Mesothelial cell of epicardium (in vitro differentiated cells): ENCODE measurements around the gene COPS4. TPM values are rescaled to one million over a fixed set of nuclear protein-coding genes. Genes with fewer than 3 reads are reported as not detected.

Experiments used
- DNase-seq, 2 experiments: peaks; one replicate each; pipeline ENCODE4 v3.0.0; 2021; ENCODE audit warnings: low spot score in 2 of 2; ENCODE audit not compliant: unreplicated experiment in 2 of 2
- H3K27ac Mint-ChIP-seq: 2 replicates; pipeline ENCODE4 v1.8.0; 2021; ENCODE audit warnings: mixed read lengths
- H3K27me3 Mint-ChIP-seq: 2 replicates; pipeline ENCODE4 v1.8.0; 2021; ENCODE audit warnings: low read depth, mixed read lengths
- H3K36me3 Mint-ChIP-seq: 2 replicates; pipeline ENCODE4 v1.8.0; 2021; ENCODE audit warnings: mixed read lengths
- H3K4me1 Mint-ChIP-seq: 2 replicates; pipeline ENCODE4 v1.8.0; 2021; ENCODE audit warnings: mixed read lengths
- H3K4me3 Mint-ChIP-seq: 2 replicates; pipeline ENCODE4 v1.8.0; 2021; ENCODE audit warnings: mild to moderate bottlenecking, moderate library complexity, mixed read lengths
- H3K9me3 Mint-ChIP-seq: 2 replicates; pipeline ENCODE4 v1.8.0; 2021; ENCODE audit warnings: mixed read lengths
- total RNA-seq: library from RNA; stranded (reverse); gene quantifications from 3 replicates; pipeline ENCODE4 v1.2.1, GENCODE V29; 2021
- TF ChIP-seq, protein P1 (sequence below): fragments of 200-600 bp; sonication (generic); IDR thresholded peaks from one replicate; pipeline ENCODE4 v1.5.0; 2021; ENCODE audit warnings: antibody characterized with exemption; ENCODE audit not compliant: unreplicated experiment

The COPS4 gene
- total RNA-seq, 1 donor from 2014 or later, result 39.6 TPM

DNA sequence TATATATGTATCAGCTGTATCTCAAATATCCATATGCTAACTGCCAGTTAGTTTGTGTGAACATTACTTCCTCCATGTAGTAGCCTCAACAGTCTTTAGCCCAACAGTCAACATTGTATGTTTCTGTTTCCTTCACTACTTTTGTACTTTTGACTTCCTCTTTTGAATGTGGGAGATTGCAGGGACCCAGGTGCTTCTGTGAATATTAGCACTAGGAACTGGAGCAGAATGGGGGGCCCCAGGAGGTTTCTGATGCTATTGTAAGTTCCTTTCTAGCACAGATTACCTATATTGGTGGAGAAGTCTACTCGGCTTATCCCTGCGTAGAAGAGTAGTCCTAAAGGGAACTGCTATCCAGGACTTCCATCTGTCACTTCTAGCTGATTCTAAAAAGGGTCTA lies 77.2 kb downstream of the COPS4 start:
- Mint-ChIP-seq H3K4me1 (peaks cover 11% of the 10 kb centered on the region), H3K36me3 (no peaks in the 10 kb centered on the region), H3K27me3 (peaks cover 4% of the 10 kb centered on the region), H3K27ac (no peak overlapping the region), H3K4me3 (no peak overlapping the region), H3K9me3 (no peaks in the 10 kb centered on the region)
- TF ChIP-seq, protein P1, sequence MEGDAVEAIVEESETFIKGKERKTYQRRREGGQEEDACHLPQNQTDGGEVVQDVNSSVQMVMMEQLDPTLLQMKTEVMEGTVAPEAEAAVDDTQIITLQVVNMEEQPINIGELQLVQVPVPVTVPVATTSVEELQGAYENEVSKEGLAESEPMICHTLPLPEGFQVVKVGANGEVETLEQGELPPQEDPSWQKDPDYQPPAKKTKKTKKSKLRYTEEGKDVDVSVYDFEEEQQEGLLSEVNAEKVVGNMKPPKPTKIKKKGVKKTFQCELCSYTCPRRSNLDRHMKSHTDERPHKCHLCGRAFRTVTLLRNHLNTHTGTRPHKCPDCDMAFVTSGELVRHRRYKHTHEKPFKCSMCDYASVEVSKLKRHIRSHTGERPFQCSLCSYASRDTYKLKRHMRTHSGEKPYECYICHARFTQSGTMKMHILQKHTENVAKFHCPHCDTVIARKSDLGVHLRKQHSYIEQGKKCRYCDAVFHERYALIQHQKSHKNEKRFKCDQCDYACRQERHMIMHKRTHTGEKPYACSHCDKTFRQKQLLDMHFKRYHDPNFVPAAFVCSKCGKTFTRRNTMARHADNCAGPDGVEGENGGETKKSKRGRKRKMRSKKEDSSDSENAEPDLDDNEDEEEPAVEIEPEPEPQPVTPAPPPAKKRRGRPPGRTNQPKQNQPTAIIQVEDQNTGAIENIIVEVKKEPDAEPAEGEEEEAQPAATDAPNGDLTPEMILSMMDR, result no peak
- no peak for DNase-seq

DNA sequence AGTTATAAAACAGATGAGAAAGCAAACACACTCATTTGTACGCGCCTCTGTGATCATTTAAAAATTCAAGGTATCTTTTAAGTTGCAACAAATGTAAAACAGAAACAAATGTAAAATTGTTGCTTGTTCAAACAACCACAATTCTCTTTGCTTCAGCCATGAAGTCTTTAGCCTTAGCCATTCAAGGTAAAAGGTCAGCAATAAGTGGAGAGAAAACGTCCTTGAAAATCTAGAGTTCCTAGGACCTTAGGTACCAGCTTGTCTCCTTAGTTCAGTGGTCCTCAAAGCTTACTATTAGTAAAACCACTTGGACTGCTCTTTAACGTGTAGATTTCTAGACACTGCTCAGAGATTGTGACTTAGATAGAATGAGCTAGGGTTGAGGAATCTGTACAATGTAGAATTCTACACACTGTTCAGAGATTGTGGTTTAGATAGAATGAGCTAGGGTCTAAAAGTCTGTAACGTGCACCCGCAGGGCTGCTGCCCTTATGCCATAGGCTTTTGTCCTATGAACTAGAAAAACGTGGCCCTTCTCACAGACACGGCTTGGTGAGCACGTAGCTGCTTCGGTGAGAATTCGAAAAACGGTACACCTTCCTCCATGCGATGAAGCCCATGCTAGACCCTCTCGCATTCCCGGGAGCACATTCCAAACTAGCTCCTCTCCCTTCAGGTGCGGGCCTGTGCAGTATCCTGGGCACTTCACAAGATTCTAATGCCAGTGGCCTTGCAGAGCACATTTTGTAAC lies 77.9 kb downstream of the COPS4 start:
- H3K27ac Mint-ChIP-seq, result no peak overlapping the region
- no peaks in the 10 kb centered on the region for H3K36me3 Mint-ChIP-seq
- no peaks in the 10 kb centered on the region for H3K9me3 Mint-ChIP-seq
- H3K4me1 Mint-ChIP-seq, result peaks cover 11% of the 10 kb centered on the region
- peaks cover 4% of the 10 kb centered on the region for H3K27me3 Mint-ChIP-seq
- no peak overlapping the region for H3K4me3 Mint-ChIP-seq
- no peak for DNase-seq
- TF ChIP-seq, protein P1, result no peak

DNA sequence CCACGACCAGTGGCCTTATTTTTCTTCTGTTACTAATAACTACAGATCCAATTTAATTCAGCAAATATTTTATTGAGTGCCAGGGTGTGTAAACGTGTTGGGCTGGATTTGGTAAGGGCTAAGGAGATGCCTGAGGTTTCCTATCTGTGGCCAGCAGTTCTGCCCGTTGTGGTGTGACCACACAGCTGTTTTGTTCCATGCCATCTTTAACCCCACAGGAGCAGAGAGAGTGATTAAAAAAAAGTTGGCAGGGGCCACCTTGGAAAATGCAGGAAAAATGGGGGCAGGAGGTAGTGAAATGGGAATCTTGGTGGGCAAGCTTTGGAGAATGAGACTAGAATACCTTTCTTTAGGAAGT lies 78.4 kb downstream of the COPS4 start:
- H3K9me3 Mint-ChIP-seq, result no peaks in the 10 kb centered on the region
- no peak overlapping the region for H3K27ac Mint-ChIP-seq
- H3K27me3 Mint-ChIP-seq, result peaks cover 4% of the 10 kb centered on the region
- TF ChIP-seq, protein P1, result no peak
- H3K36me3 Mint-ChIP-seq, result no peaks in the 10 kb centered on the region
- peaks cover 11% of the 10 kb centered on the region for H3K4me1 Mint-ChIP-seq
- H3K4me3 Mint-ChIP-seq, result no peak overlapping the region
- DNase-seq, result no peak

DNA sequence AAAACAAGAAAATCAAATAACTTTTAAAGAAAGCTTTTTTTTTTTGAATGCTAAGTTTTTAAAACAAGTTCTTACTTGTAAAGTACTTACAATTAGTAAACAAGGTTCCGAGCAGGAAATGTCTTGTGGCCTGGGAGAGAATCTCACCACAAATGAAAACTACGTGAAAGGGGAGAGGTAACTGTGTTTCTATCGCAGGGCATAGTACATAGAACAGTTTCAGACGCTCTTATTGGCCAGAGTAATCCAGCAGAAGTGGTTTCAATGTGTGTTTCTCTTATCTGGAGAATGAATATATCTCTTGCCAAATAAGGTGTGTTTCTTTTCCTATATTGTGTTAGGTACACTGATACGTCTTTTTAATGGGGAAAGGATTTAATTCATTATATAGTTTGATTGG lies 79.6 kb downstream of the COPS4 start, which contains the start of gene PLAC8:
Gene PLAC8, minus strand, starts transcription at position 154 of the 400 bp plus-strand sequence. CDS start 6,808 bp downstream, outside the sequence.
- H3K4me3 Mint-ChIP-seq, result no peak within 1 kb of the TSS
- no peaks in the 10 kb centered on the region for H3K9me3 Mint-ChIP-seq
- no peak within 1 kb of the TSS for H3K27ac Mint-ChIP-seq
- H3K27me3 Mint-ChIP-seq, result no peaks in the 10 kb centered on the region
- DNase-seq, result no peak
- TF ChIP-seq, protein P1, result no peak
- H3K36me3 Mint-ChIP-seq, result no peaks in the 10 kb centered on the region
- peaks cover 8% of the 10 kb centered on the region for H3K4me1 Mint-ChIP-seq

DNA sequence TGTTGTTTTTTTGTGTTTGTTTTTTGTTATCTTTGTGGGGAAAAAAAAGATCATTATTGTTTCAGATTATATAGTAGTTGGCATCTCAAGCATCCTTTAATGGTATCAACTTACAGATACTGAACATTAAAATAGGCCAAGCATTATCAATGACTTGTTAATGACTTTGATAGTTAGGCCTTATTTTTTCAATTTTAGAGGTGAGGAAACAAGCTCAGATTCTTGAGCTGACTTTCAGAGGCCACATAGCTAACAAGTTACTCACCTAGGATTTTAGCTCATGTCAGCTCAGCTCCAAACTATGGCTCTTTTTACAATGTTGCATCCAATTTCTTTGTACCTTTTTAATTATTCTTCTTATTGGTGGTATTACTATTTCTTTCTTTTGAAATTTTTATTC lies 80.0 kb downstream of the COPS4 start:
- H3K9me3 Mint-ChIP-seq, result no peaks in the 10 kb centered on the region
- DNase-seq, result no peak
- H3K27ac Mint-ChIP-seq, result no peak overlapping the region
- no peak overlapping the region for H3K4me3 Mint-ChIP-seq
- no peaks in the 10 kb centered on the region for H3K36me3 Mint-ChIP-seq
- TF ChIP-seq, protein P1, result no peak
- H3K4me1 Mint-ChIP-seq, result peaks cover 8% of the 10 kb centered on the region
- H3K27me3 Mint-ChIP-seq, result no peaks in the 10 kb centered on the region
